ENCODE results near the gene GABBR2. TPM values are rescaled to one million over a fixed set of nuclear protein-coding genes. Genes with fewer than 3 reads are reported as not detected.

GABBR2 gene
- total and polyA plus RNA-seq, 2 donors (not counting 1 experiment from before 2014, with no cell fraction given), result 0.03 TPM; not detected in 1

DNA sequence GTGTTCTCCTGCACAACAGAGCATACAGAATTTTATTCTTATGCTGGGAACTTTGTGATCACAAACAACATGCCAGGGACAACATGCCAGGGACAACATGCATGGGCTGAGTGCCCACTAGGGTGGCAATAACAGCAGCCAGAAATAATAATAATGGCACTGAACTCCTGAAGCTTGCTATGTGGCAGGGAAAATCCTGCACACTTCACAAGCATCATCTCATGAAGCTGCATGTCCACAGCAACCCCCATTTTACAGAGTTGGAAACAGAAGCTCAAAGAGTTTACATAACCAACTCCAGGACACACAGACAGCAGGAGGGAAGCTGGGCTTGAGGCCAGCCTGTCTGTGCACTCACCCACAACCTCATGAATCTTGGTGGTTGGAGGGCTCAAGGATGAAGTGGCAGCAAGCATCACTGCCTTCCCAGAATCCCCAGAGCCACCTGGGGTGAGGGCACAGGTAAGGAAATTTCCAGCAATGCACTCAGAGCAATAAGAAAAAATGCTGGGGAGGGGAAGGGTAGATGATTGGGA, 111.4 kb downstream of the GABBR2 start:
- intact Hi-C loops (cut with micrococcal nuclease), result no loop called here
- Histone ChIP-seq H3K4me3 (ENCODE audit: control extremely low read depth in 1 of 5, extremely low read depth in 1 of 5, insufficient read depth in 1 of 5, low read depth in 2 of 5, low read length in 4 of 5) (no peak overlapping the region), H3K36me3 (replicated peaks in 1 of 2; ENCODE audit: control extremely low read depth in 1 of 2, control insufficient read depth in 1 of 2, extremely low read depth in 1 of 2, insufficient read depth in 2 of 2, low read length in 1 of 2) (no peaks in the 10 kb centered on the region), H3K4me1 (ENCODE audit: control insufficient read depth in 2 of 2, insufficient read depth in 2 of 2, low read length in 2 of 2) (no peaks in the 10 kb centered on the region), H3K9me3 (ENCODE audit: control extremely low read depth in 1 of 3, control insufficient read depth in 2 of 3, insufficient read depth in 1 of 3, low read length in 2 of 3) (no peaks in the 10 kb centered on the region), H3K4me2 (replicated peaks; ENCODE audit: low read depth, low read length, poor library complexity, severe bottlenecking) (no peak overlapping the region), H3K79me2 (ENCODE audit: control insufficient read depth, insufficient read depth, low read length) (no peaks in the 10 kb centered on the region), H3K9ac (ENCODE audit: low read length) (no peak overlapping the region), H3K27me3 (replicated peaks in 1 of 4; ENCODE audit: control extremely low read depth in 1 of 4, control insufficient read depth in 3 of 4, insufficient read depth in 4 of 4, low read length in 3 of 4) (no peaks in the 10 kb centered on the region), H2AFZ (ENCODE audit: insufficient read depth, low read depth, low read length, poor library complexity, severe bottlenecking) (no peak overlapping the region), H4K20me1 (ENCODE audit: control insufficient read depth, insufficient read depth, low read length, poor library complexity, severe bottlenecking) (no peaks in the 10 kb centered on the region), H3K27ac (ENCODE audit: low read length in 2 of 2) (no peak overlapping the region)
- Mint-ChIP-seq H3K27me3 (peaks cover 6% of the 10 kb centered on the region), H3K4me1 (no peaks in the 10 kb centered on the region), H3K9me3 (ENCODE audit: insufficient read depth) (no peaks in the 10 kb centered on the region), H3K4me3 (no peak overlapping the region), H3K27ac (no peak overlapping the region)
- TF ChIP-seq, protein P1, sequence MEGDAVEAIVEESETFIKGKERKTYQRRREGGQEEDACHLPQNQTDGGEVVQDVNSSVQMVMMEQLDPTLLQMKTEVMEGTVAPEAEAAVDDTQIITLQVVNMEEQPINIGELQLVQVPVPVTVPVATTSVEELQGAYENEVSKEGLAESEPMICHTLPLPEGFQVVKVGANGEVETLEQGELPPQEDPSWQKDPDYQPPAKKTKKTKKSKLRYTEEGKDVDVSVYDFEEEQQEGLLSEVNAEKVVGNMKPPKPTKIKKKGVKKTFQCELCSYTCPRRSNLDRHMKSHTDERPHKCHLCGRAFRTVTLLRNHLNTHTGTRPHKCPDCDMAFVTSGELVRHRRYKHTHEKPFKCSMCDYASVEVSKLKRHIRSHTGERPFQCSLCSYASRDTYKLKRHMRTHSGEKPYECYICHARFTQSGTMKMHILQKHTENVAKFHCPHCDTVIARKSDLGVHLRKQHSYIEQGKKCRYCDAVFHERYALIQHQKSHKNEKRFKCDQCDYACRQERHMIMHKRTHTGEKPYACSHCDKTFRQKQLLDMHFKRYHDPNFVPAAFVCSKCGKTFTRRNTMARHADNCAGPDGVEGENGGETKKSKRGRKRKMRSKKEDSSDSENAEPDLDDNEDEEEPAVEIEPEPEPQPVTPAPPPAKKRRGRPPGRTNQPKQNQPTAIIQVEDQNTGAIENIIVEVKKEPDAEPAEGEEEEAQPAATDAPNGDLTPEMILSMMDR (IDR thresholded peaks at IDR 0.05), result no peak
- TF ChIP-seq EZH2 (IDR thresholded peaks at IDR 0.05; ENCODE audit: borderline replicate concordance, insufficient read depth, low read depth, low read length, poor library complexity, severe bottlenecking), result no peak
- ChIA-PET CTCF (no interaction called here), POLR2A (no interaction called here)
- DNase-seq, result no peak
- ATAC-seq (ENCODE audit: low read depth), result no peak

DNA sequence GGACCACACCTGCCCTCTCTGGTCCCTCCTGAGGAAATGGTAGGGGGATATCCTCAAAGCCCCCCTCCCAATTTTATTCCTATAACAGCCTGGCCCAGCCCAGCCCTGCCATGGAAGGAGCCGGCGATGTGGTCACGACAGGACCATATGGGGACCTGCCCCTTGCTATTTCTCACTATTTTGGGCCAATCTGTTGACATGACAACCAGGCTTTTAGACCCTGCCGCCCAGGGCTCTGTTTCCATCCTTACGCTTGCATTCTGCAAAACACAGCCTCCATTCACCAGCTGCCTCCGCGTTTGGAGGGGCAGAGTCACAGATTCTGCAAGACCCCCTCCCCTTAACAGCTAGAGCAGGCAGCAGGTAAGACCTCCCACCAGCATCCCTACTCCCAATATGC, 112.2 kb downstream of the GABBR2 start:
- no peak for ATAC-seq (ENCODE audit: low read depth)
- POLR2A ChIA-PET, result no interaction called here
- Histone ChIP-seq H2AFZ (ENCODE audit: insufficient read depth, low read depth, low read length, poor library complexity, severe bottlenecking) (no peak overlapping the region), H3K4me1 (ENCODE audit: control insufficient read depth in 2 of 2, insufficient read depth in 2 of 2, low read length in 2 of 2) (no peaks in the 10 kb centered on the region), H3K9ac (ENCODE audit: low read length) (no peak overlapping the region), H3K9me3 (ENCODE audit: control extremely low read depth in 1 of 3, control insufficient read depth in 2 of 3, insufficient read depth in 1 of 3, low read length in 2 of 3) (no peaks in the 10 kb centered on the region), H3K4me2 (replicated peaks; ENCODE audit: low read depth, low read length, poor library complexity, severe bottlenecking) (no peak overlapping the region), H3K27me3 (replicated peaks in 1 of 4; ENCODE audit: control extremely low read depth in 1 of 4, control insufficient read depth in 3 of 4, insufficient read depth in 4 of 4, low read length in 3 of 4) (no peaks in the 10 kb centered on the region), H3K79me2 (ENCODE audit: control insufficient read depth, insufficient read depth, low read length) (no peaks in the 10 kb centered on the region), H3K27ac (ENCODE audit: low read length in 2 of 2) (no peak overlapping the region), H3K4me3 (ENCODE audit: control extremely low read depth in 1 of 5, extremely low read depth in 1 of 5, insufficient read depth in 1 of 5, low read depth in 2 of 5, low read length in 4 of 5) (no peak overlapping the region), H4K20me1 (ENCODE audit: control insufficient read depth, insufficient read depth, low read length, poor library complexity, severe bottlenecking) (no peaks in the 10 kb centered on the region), H3K36me3 (replicated peaks in 1 of 2; ENCODE audit: control extremely low read depth in 1 of 2, control insufficient read depth in 1 of 2, extremely low read depth in 1 of 2, insufficient read depth in 2 of 2, low read length in 1 of 2) (no peaks in the 10 kb centered on the region)
- Mint-ChIP-seq H3K27me3 (peaks cover 6% of the 10 kb centered on the region), H3K4me1 (no peaks in the 10 kb centered on the region), H3K9me3 (ENCODE audit: insufficient read depth) (no peaks in the 10 kb centered on the region), H3K4me3 (no peak overlapping the region), H3K27ac (no peak overlapping the region)
- WGBS (ENCODE audit: insufficient coverage), result 86% methylated on average over 7 of the region's 7 CpGs
- CTCF ChIA-PET, result no interaction called here
- TF ChIP-seq, protein P1 (IDR thresholded peaks at IDR 0.05), result no peak
- no peak for TF ChIP-seq EZH2 (IDR thresholded peaks at IDR 0.05; ENCODE audit: borderline replicate concordance, insufficient read depth, low read depth, low read length, poor library complexity, severe bottlenecking)
- intact Hi-C loops (cut with micrococcal nuclease), result no loop called here
- DNase-seq, result no peak

Measured in B cell (primary cell).